K562 (cell line): ENCODE data around the gene STX2.

Experiments
- ADNP ChIP-seq: fragments of 200-800 bp; sonication (Bioruptor generic); IDR thresholded peaks from 2 replicates; pipeline ENCODE4 v1.6.1; 2016; ENCODE audit warnings: missing genetic modification characterization, missing compliant biosample characterization
- BRF1 ChIP-seq: IDR thresholded peaks from 3 replicates; pipeline ENCODE4 v1.6.1; 2011; ENCODE audit warnings: borderline replicate concordance, mild to moderate bottlenecking; ENCODE audit not compliant: insufficient read length; ENCODE audit errors: extremely low read depth
- CTCF ChIP-seq, 3 experiments: IDR thresholded peaks in 2 of 3; conservative IDR thresholded peaks in 1 of 3; 2 replicates each; pipeline ENCODE4 v1.5.1; 2011 to 2012; ENCODE audit warnings: low read length in 3 of 3, mild to moderate bottlenecking in 3 of 3, control low read depth in 2 of 3, improper control_type of control experiment in 1 of 3, inconsistent platforms in 1 of 3, low read depth in 1 of 3, mixed read lengths in 1 of 3, moderate library complexity in 1 of 3; ENCODE audit not compliant: insufficient read depth in 2 of 3
- EZH2 ChIP-seq: IDR thresholded peaks from 2 replicates; pipeline ENCODE4 v1.6.1; 2012; ENCODE audit warnings: low read depth, mild to moderate bottlenecking, inconsistent platforms, low read length, borderline replicate concordance
- HDAC2 ChIP-seq: fragments of 450-650 bp; IDR thresholded peaks from 2 replicates; pipeline ENCODE4 v1.6.1; 2016; ENCODE audit warnings: mild to moderate bottlenecking
- ID3 ChIP-seq, 2 experiments: fragments of 250-450 bp in 1 of 2; fragments of 450-650 bp in 1 of 2; sonication (Bioruptor Pico) in 1 of 2; IDR thresholded peaks; 2 replicates each; pipeline versions ENCODE4 v1.6.1 to v1.8.0; 2016 to 2021; ENCODE audit warnings: mild to moderate bottlenecking in 2 of 2, moderate library complexity in 2 of 2, missing compliant biosample characterization in 1 of 2, missing genetic modification characterization in 1 of 2
- MEF2A ChIP-seq: IDR thresholded peaks from 2 replicates; pipeline ENCODE4 v1.6.1; 2011; ENCODE audit warnings: low read depth, mild to moderate bottlenecking, low read length, moderate library complexity; ENCODE audit not compliant: control insufficient read depth
- MEIS2 ChIP-seq: fragments of 450-650 bp; IDR thresholded peaks from 2 replicates; pipeline ENCODE4 v1.6.1; 2014; ENCODE audit warnings: mild to moderate bottlenecking; ENCODE audit not compliant: partially characterized antibody
- NR2C2 ChIP-seq, 2 experiments: fragments of 200-800 bp in 1 of 2; sonication (Bioruptor generic) in 1 of 2; sonication (generic) in 1 of 2; formaldehyde crosslinking in 1 of 2; IDR thresholded peaks; 2 replicates each; pipeline versions ENCODE4 v1.6.1 to v1.8.0; 2016 to 2022; ENCODE audit warnings: mild to moderate bottlenecking in 1 of 2, missing compliant biosample characterization in 1 of 2, missing genetic modification characterization in 1 of 2, missing genetic modification reagents in 1 of 2
- RBBP5 ChIP-seq: fragments of 200-600 bp; sonication (generic); IDR thresholded peaks from 2 replicates; pipeline ENCODE4 v1.6.1; 2012; ENCODE audit warnings: borderline replicate concordance, mild to moderate bottlenecking, low read length, control low read depth, inconsistent platforms; ENCODE audit not compliant: insufficient read depth, poor library complexity, severe bottlenecking
- RNF2 ChIP-seq: sonication (generic); IDR thresholded peaks from 2 replicates; pipeline ENCODE4 v1.6.1; 2016
- THRA ChIP-seq: fragments of 450-650 bp; IDR thresholded peaks from 2 replicates; pipeline ENCODE4 v1.6.1; 2017; ENCODE audit warnings: mild to moderate bottlenecking, moderate library complexity

- TF ChIP-seq ID3 (CRISPR knock-in tag; IDR thresholded peaks at IDR 0.05) (no peak), ID3 (tag; IDR thresholded peaks at IDR 0.05) (no peak), BRF1 (no peak), HDAC2 (no peak), RNF2 (no peak), RBBP5 (no peak), CTCF (IDR thresholded peaks at IDR 0.05 in 2 of 3, conservative IDR thresholded peaks at IDR 0.05 in 1 of 3; ENCODE audit: insufficient read depth in 2 of 3, low read depth in 1 of 3, low read length in 3 of 3) (no peak), NR2C2 (CRISPR knock-in tag; IDR thresholded peaks at IDR 0.05) (no peak), NR2C2 (tag; IDR thresholded peaks at IDR 0.05) (no peak), MEF2A (no peak), EZH2 (no peak), MEIS2 (no peak), THRA (no peak), ADNP (tag) (no peak)
Observed at GRCh38 chr12:130881548-130881947, 42.5 kb upstream of the STX2 start.
